BE2C (cell line): Measurements from ENCODE around the gene RANBP17.

Experiments used
- DNase-seq: peaks from one replicate; pipeline ENCODE4 v3.0.0-alpha.2; 2020
- H3K27me3 ChIP-seq: fragments of 250-450 bp; sonication (Bioruptor Pico); 2 replicates; pipeline ENCODE4 v1.5.1; 2020; ENCODE audit warnings: mild to moderate bottlenecking
- H3K36me3 ChIP-seq: fragments of 250-450 bp; sonication (Bioruptor Pico); 2 replicates; pipeline ENCODE4 v1.5.1; 2020; ENCODE audit warnings: mild to moderate bottlenecking
- H3K4me1 ChIP-seq: fragments of 250-450 bp; sonication (Bioruptor Pico); 2 replicates; pipeline ENCODE4 v1.5.1; 2020
- H3K4me3 ChIP-seq: 2 replicates; pipeline ENCODE4 v1.5.1; 2011; ENCODE audit warnings: low read depth, low read length
- H3K9me3 ChIP-seq: fragments of 250-450 bp; sonication (Bioruptor Pico); 2 replicates; pipeline ENCODE4 v1.5.1; 2020
- CTCF ChIP-seq: IDR thresholded peaks from 2 replicates; pipeline ENCODE4 v1.5.1; 2012; ENCODE audit warnings: mild to moderate bottlenecking, low read depth, low read length

The RANBP17 gene

GRCh38 chr5:170886210-170886894 is 24.5 kb downstream of the RANBP17 start:
- Histone ChIP-seq H3K9me3 (no peaks in the 10 kb centered on the region; the same call in 1 of the 2 replicates), H3K4me3 (no peak overlapping the region), H3K4me1 (0 out of 2 replicates have a peak, but pooled peaks cover 3% of the 10 kb centered on the region), H3K36me3 (peaks cover 9% of the 10 kb centered on the region; the same call in 1 of the 2 replicates), H3K27me3 (no peaks in the 10 kb centered on the region)
- no peak for DNase-seq
- TF ChIP-seq CTCF, result no peak

- Histone ChIP-seq H3K4me3 (no peak overlapping the region), H3K4me1 (peaks cover 5% of the 10 kb centered on the region; the same call in 1 of the 2 replicates), H3K36me3 (peaks cover 6% of the 10 kb centered on the region), H3K27me3 (no peaks in the 10 kb centered on the region), H3K9me3 (no peaks in the 10 kb centered on the region; the same call in 1 of the 2 replicates)
- no peak for DNase-seq
- no peak for TF ChIP-seq CTCF
Measured at GRCh38 chr5:170892196-170892595, 30.4 kb downstream of the RANBP17 start.

GRCh38 chr5:170894665-170895064 is 32.8 kb downstream of the RANBP17 start:
- Histone ChIP-seq H3K36me3 (peaks cover 4% of the 10 kb centered on the region), H3K27me3 (no peaks in the 10 kb centered on the region), H3K4me3 (no peak overlapping the region), H3K9me3 (no peaks in the 10 kb centered on the region), H3K4me1 (peaks cover 5% of the 10 kb centered on the region; the same call in 1 of the 2 replicates)
- no peak for TF ChIP-seq CTCF
- DNase-seq, result no peak

- DNase-seq, result peak; percentile 31
- H3K4me3 ChIP-seq, result no peak overlapping the region
- peaks cover 5% of the 10 kb centered on the region; the same call in 1 of the 2 replicates for H3K4me1 ChIP-seq
- no peaks in the 10 kb centered on the region for H3K27me3 ChIP-seq
- TF ChIP-seq CTCF, result peak; percentile 50
- H3K9me3 ChIP-seq, result no peaks in the 10 kb centered on the region
- peaks cover 4% of the 10 kb centered on the region; the same call in 1 of the 2 replicates for H3K36me3 ChIP-seq
Measured at GRCh38 chr5:170896779-170897178, 35.0 kb downstream of the RANBP17 start.

- no peak for TF ChIP-seq CTCF
Measured at GRCh38 chr5:170903075-170903474, 41.3 kb downstream of the RANBP17 start.

GRCh38 chr5:170907758-170908157 is 45.9 kb downstream of the RANBP17 start:
- H3K36me3 ChIP-seq, result peaks cover 3% of the 10 kb centered on the region; the same call in 1 of the 2 replicates
- TF ChIP-seq CTCF, result no peak
- no peaks in the 10 kb centered on the region for H3K9me3 ChIP-seq
- no peaks in the 10 kb centered on the region for H3K4me1 ChIP-seq
- DNase-seq, result no peak
- no peaks in the 10 kb centered on the region for H3K27me3 ChIP-seq
- no peak overlapping the region for H3K4me3 ChIP-seq

More at GRCh38 chr5:170903075-170903474, 41.3 kb downstream of the RANBP17 start:
- peak; percentile 4 for DNase-seq
- H3K9me3 ChIP-seq, result no peaks in the 10 kb centered on the region
- no peaks in the 10 kb centered on the region for H3K27me3 ChIP-seq
- H3K4me3 ChIP-seq, result no peak overlapping the region
- H3K4me1 ChIP-seq, result no peaks in the 10 kb centered on the region
- peaks cover 1% of the 10 kb centered on the region; the same call in 1 of the 2 replicates for H3K36me3 ChIP-seq
